SK-N-SH (cell line): ENCODE measurements around the gene CSTPP1. TPM values are rescaled to one million over a fixed set of nuclear protein-coding genes. Genes with fewer than 3 reads are reported as not detected.

Experiments used
- CTCF ChIA-PET: fragments of 300-600, 350-600 bp; formaldehyde crosslinking; extraction: SDS; loops from one replicate; lab custom pipeline; 2021; lab: Yijun Ruan, JAX
- POLR2A ChIA-PET: fragments of 350-600 bp; sonication (Branson Sonifier 250); formaldehyde crosslinking; extraction: SDS; loops from one replicate; lab custom pipeline; 2020; ENCODE audit warnings: antibody characterized with exemption, inconsistent platforms; lab: Yijun Ruan, JAX
- DNase-seq: peaks from one replicate; pipeline ENCODE4 v3.0.0; 2012
- H2AFZ ChIP-seq: fragments of 200-600 bp; sonication (generic); 2 replicates; pipeline ENCODE4 v1.8.1; 2016; ENCODE audit warnings: antibody characterized with exemption, mild to moderate bottlenecking, low read depth
- H3F3A ChIP-seq: fragments of 200-600 bp; sonication (generic); replicated peaks from 2 replicates; pipeline ENCODE3; 2016; ENCODE audit warnings: antibody characterized with exemption, mild to moderate bottlenecking; ENCODE audit not compliant: insufficient read depth
- H3K27ac ChIP-seq, 2 experiments: fragments of 200-500 bp in 1 of 2; fragments of 200-600 bp in 1 of 2; sonication (Bioruptor generic) in 1 of 2; sonication (generic), shearing (Covaris generic) in 1 of 2; 2 replicates each; pipeline versions ENCODE4 v1.5.1 to v1.6.1; 2014 to 2016; ENCODE audit warnings: low read depth in 2 of 2, inconsistent platforms in 1 of 2, low read length in 1 of 2, mild to moderate bottlenecking in 1 of 2, mixed read lengths in 1 of 2
- H3K27me3 ChIP-seq: fragments of 200-600 bp; sonication (generic), shearing (Covaris generic); 2 replicates; pipeline ENCODE4 v1.6.1; 2016; ENCODE audit warnings: mixed run types; ENCODE audit not compliant: insufficient read depth
- H3K36me3 ChIP-seq, 2 experiments: fragments of 200-500 bp in 1 of 2; fragments of 200-600 bp in 1 of 2; sonication (Bioruptor generic) in 1 of 2; sonication (generic) in 1 of 2; replicated peaks in 1 of 2; 2 replicates each; pipeline versions ENCODE3 to v1.5.1; 2014 to 2016; ENCODE audit warnings: low read length in 1 of 2, mild to moderate bottlenecking in 1 of 2; ENCODE audit not compliant: insufficient read depth in 2 of 2, control insufficient read depth in 1 of 2
- H3K4me1 ChIP-seq, 2 experiments: fragments of 200-500 bp in 1 of 2; fragments of 200-600 bp in 1 of 2; sonication (Bioruptor generic) in 1 of 2; sonication (generic), shearing (Covaris generic) in 1 of 2; 2 replicates each; pipeline versions ENCODE4 v1.5.1 to v1.6.1; 2014 to 2016; ENCODE audit warnings: low read depth in 1 of 2, low read length in 1 of 2, mixed run types in 1 of 2; ENCODE audit not compliant: insufficient read depth in 2 of 2, control insufficient read depth in 1 of 2
- H3K4me2 ChIP-seq: fragments of 200-600 bp; sonication (generic), shearing (Covaris generic); 2 replicates; pipeline ENCODE4 v1.6.1; 2017; ENCODE audit warnings: mixed run types
- H3K4me3 ChIP-seq, 2 experiments: fragments of 200-500 bp in 1 of 2; fragments of 200-600 bp in 1 of 2; sonication (Bioruptor generic) in 1 of 2; sonication (generic), shearing (Covaris generic) in 1 of 2; 2 replicates each; pipeline versions ENCODE4 v1.5.1 to v1.8.1; 2014 to 2016; ENCODE audit warnings: low read depth in 2 of 2, inconsistent platforms in 1 of 2, low read length in 1 of 2, mild to moderate bottlenecking in 1 of 2, mixed read lengths in 1 of 2, moderate library complexity in 1 of 2
- H3K79me2 ChIP-seq: fragments of 200-600 bp; sonication (generic); 2 replicates; pipeline ENCODE4 v1.8.1; 2017; ENCODE audit warnings: mild to moderate bottlenecking; ENCODE audit not compliant: insufficient read depth
- H3K9ac ChIP-seq: fragments of 200-600 bp; sonication (generic); 2 replicates; pipeline ENCODE4 v1.6.1; 2017; ENCODE audit warnings: mixed run types
- H3K9me2 ChIP-seq: fragments of 200-600 bp; sonication (generic); 2 replicates; pipeline ENCODE4 v1.6.1; 2017; ENCODE audit warnings: mixed run types
- H3K9me3 ChIP-seq: fragments of 200-600 bp; sonication (generic); 2 replicates; pipeline ENCODE4 v1.6.1; 2017; ENCODE audit warnings: mixed run types, mild to moderate bottlenecking, moderate library complexity
- H4K20me1 ChIP-seq: fragments of 200-600 bp; sonication (generic); 2 replicates; pipeline ENCODE4 v1.6.1; 2017; ENCODE audit warnings: mild to moderate bottlenecking, mixed run types; ENCODE audit not compliant: insufficient read depth
- CHD2 ChIP-seq: fragments of 150-350 bp; IDR thresholded peaks from 2 replicates; pipeline ENCODE4 v1.6.1; 2018; ENCODE audit warnings: low read length; ENCODE audit not compliant: partially characterized antibody
- ELF1 ChIP-seq: IDR thresholded peaks from 2 replicates; pipeline ENCODE4 v1.4.0; 2012
- FOSL2 ChIP-seq: IDR thresholded peaks from 2 replicates; pipeline ENCODE4 v1.4.0; 2012; ENCODE audit warnings: low read depth, mild to moderate bottlenecking, moderate library complexity, borderline replicate concordance
- FOXJ3 ChIP-seq: sonication (generic); formaldehyde crosslinking; IDR thresholded peaks from 2 replicates; pipeline ENCODE4 v1.5.1; 2020; ENCODE audit warnings: mild to moderate bottlenecking, missing genetic modification reagents
- GATA2 ChIP-seq: sonication (generic); formaldehyde crosslinking; IDR thresholded peaks from 2 replicates; pipeline ENCODE4 v1.5.0; 2020; ENCODE audit warnings: mild to moderate bottlenecking, missing genetic modification reagents
- IRF3 ChIP-seq: fragments of 150-350 bp; IDR thresholded peaks from 2 replicates; pipeline ENCODE4 v1.6.1; 2016; ENCODE audit warnings: mild to moderate bottlenecking, low read depth, low read length
- JUND ChIP-seq: IDR thresholded peaks from 2 replicates; pipeline ENCODE4 v1.4.0; 2012
- MAX ChIP-seq: IDR thresholded peaks from 2 replicates; pipeline ENCODE4 v1.4.0; 2012; ENCODE audit warnings: low read depth
- MEF2A ChIP-seq: IDR thresholded peaks from 2 replicates; pipeline ENCODE4 v1.4.0; 2012; ENCODE audit warnings: low read depth, borderline replicate concordance
- NFIC ChIP-seq: IDR thresholded peaks from 2 replicates; pipeline ENCODE4 v1.4.0; 2012; ENCODE audit warnings: borderline replicate concordance
- NRF1 ChIP-seq: IDR thresholded peaks from 2 replicates; pipeline ENCODE4 v1.6.1; 2012; ENCODE audit warnings: low read depth, mild to moderate bottlenecking, low read length
- PBX3 ChIP-seq: IDR thresholded peaks from 2 replicates; pipeline ENCODE4; 2012
- RFX5 ChIP-seq: IDR thresholded peaks from 2 replicates; pipeline ENCODE4 v1.6.1; 2012; ENCODE audit warnings: mild to moderate bottlenecking, improper control_type of control experiment, low read length
- TAF1 ChIP-seq: IDR thresholded peaks from 2 replicates; pipeline ENCODE4 v1.6.1; 2012; ENCODE audit warnings: low read depth, mild to moderate bottlenecking, low read length, moderate library complexity, borderline replicate concordance
- TCF12 ChIP-seq: IDR thresholded peaks from 2 replicates; pipeline ENCODE4 v1.4.0; 2012
- USF1 ChIP-seq: IDR thresholded peaks from 2 replicates; pipeline ENCODE4 v1.4.0; 2012; ENCODE audit warnings: low read depth, borderline replicate concordance
- USF2 ChIP-seq: fragments of 150-350 bp; IDR thresholded peaks from 2 replicates; pipeline ENCODE4 v1.6.1; 2017; ENCODE audit warnings: antibody characterized with exemption, low read length, low read depth, borderline replicate concordance
- WGBS: methylation state at CpG from one replicate; pipeline ENCODE4 v1.1.6; 2017; ENCODE audit warnings: low lambda C conversion rate; 5-methylcytosine and 5-hydroxymethylcytosine counted together
- polyA plus RNA-seq, 3 experiments: library from polyadenylated mRNA; depleted of rRNA; stranded (reverse); fragments of >200 nt; gene quantifications; 2 replicates each; pipeline ENCODE4 v1.2.3, GENCODE V29; 2012

CSTPP1 gene
- polyA plus RNA-seq, 1 of the 3 experiments (the other 2 are of a cell fraction): 85.7 TPM

GRCh38 chr11:47107744-47108143, 171.2 kb downstream of the CSTPP1 start:
- Histone ChIP-seq H3K9me3 (no peaks in the 10 kb centered on the region), H3K4me3 (no peak overlapping the region), H2AFZ (no peak overlapping the region), H3K27ac (no peak overlapping the region), H3K9me2 (no peaks in the 10 kb centered on the region), H3K36me3 (no peaks in the 10 kb centered on the region), H3K79me2 (no peaks in the 10 kb centered on the region), H4K20me1 (no peaks in the 10 kb centered on the region), H3K4me2 (no peak overlapping the region), H3K27me3 (no peaks in the 10 kb centered on the region), H3K4me1 (peaks cover 14 to 16% of the 10 kb centered on the region in 2 experiments; a peak in 3 of 4 replicates), H3K9ac (no peak overlapping the region), H3F3A (peaks cover 4% of the 10 kb centered on the region)
- POLR2A ChIA-PET: no interaction called here
- no peak for TF ChIP-seq ELF1
- no peak for TF ChIP-seq FOXJ3 (CRISPR knock-in tag)
- TF ChIP-seq NFIC: no peak
- no peak for TF ChIP-seq MAX
- TF ChIP-seq TAF1: no peak
- no peak for TF ChIP-seq FOSL2
- no peak for TF ChIP-seq USF1
- TF ChIP-seq USF2: no peak
- no peak for TF ChIP-seq CHD2
- no peak for TF ChIP-seq PBX3
- TF ChIP-seq MEF2A: no peak
- TF ChIP-seq JUND: no peak
- TF ChIP-seq IRF3: no peak
- no peak for TF ChIP-seq TCF12
- CTCF ChIA-PET: interaction anchor here (1.4 kb wide), 1 partner anchor 45 kb away, joined by 5 read pairs; no protein-coding TSS in a partner anchor
- no peak for DNase-seq
- WGBS: 93% methylated on average over 6 of the region's 6 CpGs

GRCh38 chr11:47108214-47108613, 171.7 kb downstream of the CSTPP1 start:
- Histone ChIP-seq H2AFZ (no peak overlapping the region), H3K4me1 (peaks cover 14 to 16% of the 10 kb centered on the region in 2 experiments; a peak in 3 of 4 replicates), H3K9me2 (no peaks in the 10 kb centered on the region), H3K4me2 (no peak overlapping the region), H3K79me2 (no peaks in the 10 kb centered on the region), H3K36me3 (no peaks in the 10 kb centered on the region), H3F3A (peaks cover 4% of the 10 kb centered on the region), H3K4me3 (no peak overlapping the region), H3K27ac (no peak overlapping the region), H3K9ac (no peak overlapping the region), H3K9me3 (no peaks in the 10 kb centered on the region), H3K27me3 (no peaks in the 10 kb centered on the region), H4K20me1 (no peaks in the 10 kb centered on the region)
- ChIA-PET POLR2A (no interaction called here), CTCF (interaction anchor here (1.4 to 1.5 kb wide), 2 partner anchors 45 to 173 kb away, joined by 3 to 5 read pairs; no protein-coding TSS in a partner anchor)
- 94% methylated on average over 4 of the region's 4 CpGs for WGBS
- DNase-seq: no peak
- TF ChIP-seq RFX5 (no peak), JUND (no peak), ELF1 (no peak), MEF2A (no peak), NRF1 (no peak), GATA2 (CRISPR knock-in tag) (no peak), TCF12 (no peak)
